GM23338 (cell line): ENCODE results near the gene ACOXL. TPM values are rescaled to one million over a fixed set of nuclear protein-coding genes. Genes with fewer than 3 reads are reported as not detected.

ENCODE experiments used
- ATAC-seq: fragments of 200-7000 bp; cut with Tn5 transposase; 3 replicates; pipeline ENCODE4 v1.9.1; 2020
- DNase-seq: peaks from one replicate; pipeline ENCODE4 v3.0.0-alpha.2; 2015; ENCODE audit warnings: low spot score
- H2AFZ ChIP-seq: fragments of 200-600 bp; sonication (generic); 2 replicates; pipeline ENCODE4 v1.8.0; 2016; ENCODE audit warnings: antibody characterized with exemption, mild to moderate bottlenecking, moderate library complexity
- H3F3A ChIP-seq: fragments of 200-600 bp; sonication (generic); replicated peaks from 2 replicates; pipeline ENCODE4 v1.8.0; 2017; ENCODE audit warnings: antibody characterized with exemption, mixed run types, low read depth
- H3K27ac ChIP-seq: fragments of 200-600 bp; sonication (generic); 2 replicates; pipeline ENCODE4 v1.6.1; 2016; ENCODE audit warnings: low read depth
- H3K27me3 ChIP-seq: fragments of 200-600 bp; sonication (generic); 2 replicates; pipeline ENCODE4 v1.8.0; 2016; ENCODE audit warnings: mild to moderate bottlenecking, mixed run types, moderate library complexity; ENCODE audit not compliant: insufficient read depth
- H3K36me3 ChIP-seq: fragments of 200-600 bp; sonication (generic); 2 replicates; pipeline ENCODE4 v1.8.0; 2016; ENCODE audit warnings: mild to moderate bottlenecking; ENCODE audit not compliant: insufficient read depth
- H3K4me1 ChIP-seq: fragments of 200-600 bp; sonication (generic); 2 replicates; pipeline ENCODE4 v1.8.0; 2016; ENCODE audit warnings: mild to moderate bottlenecking, moderate library complexity; ENCODE audit not compliant: insufficient read depth
- H3K4me2 ChIP-seq: fragments of 200-600 bp; sonication (generic); 2 replicates; pipeline ENCODE4 v1.7.1; 2017; ENCODE audit warnings: mixed run types
- H3K4me3 ChIP-seq: fragments of 200-600 bp; sonication (generic); 2 replicates; pipeline ENCODE4 v1.6.1; 2016; ENCODE audit warnings: mixed run types
- H3K79me2 ChIP-seq: fragments of 200-600 bp; sonication (generic); replicated peaks from 2 replicates; pipeline ENCODE4 v1.8.0; 2017; ENCODE audit warnings: mild to moderate bottlenecking; ENCODE audit not compliant: insufficient read depth
- H3K9me2 ChIP-seq: fragments of 200-600 bp; sonication (generic); 2 replicates; pipeline ENCODE4 v1.8.0; 2017; ENCODE audit not compliant: insufficient read depth
- H4K20me1 ChIP-seq: fragments of 200-600 bp; sonication (generic); replicated peaks from 2 replicates; pipeline ENCODE4 v1.8.0; 2017; ENCODE audit warnings: mild to moderate bottlenecking; ENCODE audit not compliant: insufficient read depth
- H3K27ac Mint-ChIP-seq: 2 replicates; pipeline ENCODE4 v1.8.0; 2020; ENCODE audit warnings: inconsistent platforms, mild to moderate bottlenecking, moderate library complexity, mixed read lengths
- H3K27me3 Mint-ChIP-seq: 3 replicates; pipeline ENCODE4 v1.8.0; 2022; ENCODE audit warnings: low read depth, mild to moderate bottlenecking, moderate library complexity, mixed read lengths, inconsistent platforms; ENCODE audit not compliant: insufficient read depth, poor library complexity
- H3K36me3 Mint-ChIP-seq: 3 replicates; pipeline ENCODE4 v1.8.0; 2021; ENCODE audit warnings: low read depth, mild to moderate bottlenecking, inconsistent platforms, moderate library complexity, mixed read lengths
- H3K4me1 Mint-ChIP-seq: 3 replicates; pipeline ENCODE4 v1.8.0; 2020; ENCODE audit warnings: mild to moderate bottlenecking, inconsistent platforms, mixed read lengths
- H3K4me3 Mint-ChIP-seq: 3 replicates; pipeline ENCODE4 v1.8.0; 2021; ENCODE audit warnings: moderate library complexity, mild to moderate bottlenecking, inconsistent platforms, mixed read lengths
- H3K9me3 Mint-ChIP-seq: 3 replicates; pipeline ENCODE4 v1.8.0; 2020; ENCODE audit warnings: moderate library complexity, mild to moderate bottlenecking, inconsistent platforms, mixed read lengths
- CREB1 ChIP-seq: fragments of 250-450 bp; sonication (Bioruptor Pico); IDR thresholded peaks from 2 replicates; pipeline ENCODE4 v1.5.0; 2020; ENCODE audit warnings: low read depth, mild to moderate bottlenecking, moderate library complexity
- EZH2 ChIP-seq: fragments of 200-600 bp; sonication (generic); IDR thresholded peaks from one replicate; pipeline ENCODE4 v1.8.0; 2017; ENCODE audit warnings: antibody characterized with exemption, mild to moderate bottlenecking, low read depth; ENCODE audit not compliant: unreplicated experiment
- EZH2phosphoT487 ChIP-seq: fragments of 200-600 bp; sonication (generic); IDR thresholded peaks from one replicate; pipeline ENCODE4 v1.8.1; 2018; ENCODE audit warnings: antibody characterized with exemption; ENCODE audit not compliant: unreplicated experiment
- JUNB ChIP-seq: IDR thresholded peaks from one replicate; pipeline ENCODE4 v1.6.1; 2016; ENCODE audit warnings: antibody characterized with exemption; ENCODE audit not compliant: unreplicated experiment
- NANOG ChIP-seq: IDR thresholded peaks from 2 replicates; pipeline ENCODE4 v1.6.1; 2016; ENCODE audit warnings: antibody characterized with exemption, borderline replicate concordance
- POLR2AphosphoS5 ChIP-seq: IDR thresholded peaks from 2 replicates; pipeline ENCODE4 v1.6.1; 2016; ENCODE audit warnings: antibody characterized with exemption, low read depth
- STAT1 ChIP-seq: IDR thresholded peaks from one replicate; pipeline ENCODE4 v1.6.1; 2016; ENCODE audit warnings: antibody characterized with exemption; ENCODE audit not compliant: unreplicated experiment
- ZNF114 ChIP-seq: fragments of 250-450 bp; sonication (Bioruptor Pico); IDR thresholded peaks from 2 replicates; pipeline ENCODE4 v1.5.0; 2020; ENCODE audit warnings: mild to moderate bottlenecking, moderate library complexity
- ZNF331 ChIP-seq: fragments of 250-450 bp; sonication (Bioruptor Pico); IDR thresholded peaks from 2 replicates; pipeline ENCODE4 v1.5.0; 2020; ENCODE audit warnings: low read depth, mild to moderate bottlenecking, moderate library complexity
- polyA plus RNA-seq: library from polyadenylated mRNA; unstranded; fragments of >200 nt; fragmentation: Nextera tagmentation; extraction: Ambion mirVana; gene quantifications from 2 replicates; pipeline ENCODE4 v1.2.1, GENCODE V29; 2016
- total RNA-seq: library from RNA; depleted of rRNA; stranded (reverse); fragments of >200 nt; shearing (Covaris generic); gene quantifications from 2 replicates; pipeline ENCODE4 v1.2.3, GENCODE V29; 2014
- TF ChIP-seq, protein P1 (sequence below), 2 experiments: fragments of 200-600 bp in 1 of 2; sonication (generic) in 1 of 2; conservative IDR thresholded peaks; 2 replicates each; pipeline versions ENCODE4 v1.5.1 to v1.6.1; 2016 to 2017; ENCODE audit warnings: antibody characterized with exemption in 2 of 2, low read depth in 2 of 2, mild to moderate bottlenecking in 2 of 2, moderate library complexity in 1 of 2
- TF ChIP-seq, protein P2 (sequence below): IDR thresholded peaks from 2 replicates; pipeline ENCODE4 v1.6.1; 2016; ENCODE audit warnings: antibody characterized with exemption
- TF ChIP-seq, protein P3 (sequence below): IDR thresholded peaks from one replicate; pipeline ENCODE4 v1.6.1; 2018; ENCODE audit warnings: antibody characterized with exemption; ENCODE audit not compliant: unreplicated experiment

The ACOXL gene
- total and polyA plus RNA-seq, 2 experiments from 2014 or later, result 9.0 to 14.7 TPM

DNA sequence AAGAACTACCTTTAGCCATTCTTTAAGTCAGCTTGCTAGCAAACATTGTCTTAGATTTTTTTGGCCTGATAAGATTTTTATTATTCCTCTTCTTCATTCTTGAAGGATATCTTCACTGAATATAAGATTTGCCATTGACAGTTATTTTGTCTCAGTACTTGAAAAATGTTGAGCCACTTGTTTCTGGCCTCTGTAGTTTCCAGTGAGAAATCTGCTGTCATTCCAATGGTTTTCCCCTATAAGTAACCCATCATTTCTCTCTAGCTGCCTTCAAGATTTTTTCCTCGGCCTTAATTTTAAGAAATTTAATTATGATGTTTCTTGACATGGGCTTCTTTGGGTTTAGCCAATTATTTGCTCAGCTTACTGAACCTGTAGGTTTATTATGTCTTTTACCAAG is 32.6 kb downstream of the ACOXL start:
- ATAC-seq (no peak), DNase-seq (no peak)
- Histone ChIP-seq H3F3A (no peaks in the 10 kb centered on the region), H3K4me3 (no peak overlapping the region), H2AFZ (no peak overlapping the region), H4K20me1 (no peaks in the 10 kb centered on the region), H3K4me2 (no peak overlapping the region), H3K9me2 (peaks cover 6% of the 10 kb centered on the region; the same call in 1 of the 2 replicates), H3K36me3 (no peaks in the 10 kb centered on the region), H3K4me1 (peaks cover 7% of the 10 kb centered on the region), H3K79me2 (peaks cover 16% of the 10 kb centered on the region), H3K27me3 (no peaks in the 10 kb centered on the region), H3K27ac (no peak overlapping the region)
- H3K9me3 Mint-ChIP-seq, result peaks cover 15% of the 10 kb centered on the region
- H3K27ac Mint-ChIP-seq, result no peak overlapping the region
- H3K27me3 Mint-ChIP-seq, result peaks cover 4% of the 10 kb centered on the region
- peaks cover 27% of the 10 kb centered on the region for H3K36me3 Mint-ChIP-seq
- no peak overlapping the region for H3K4me3 Mint-ChIP-seq
- H3K4me1 Mint-ChIP-seq, result peaks cover 18% of the 10 kb centered on the region
- TF ChIP-seq EZH2phosphoT487 (no peak), JUNB (no peak)
- TF ChIP-seq, protein P1, sequence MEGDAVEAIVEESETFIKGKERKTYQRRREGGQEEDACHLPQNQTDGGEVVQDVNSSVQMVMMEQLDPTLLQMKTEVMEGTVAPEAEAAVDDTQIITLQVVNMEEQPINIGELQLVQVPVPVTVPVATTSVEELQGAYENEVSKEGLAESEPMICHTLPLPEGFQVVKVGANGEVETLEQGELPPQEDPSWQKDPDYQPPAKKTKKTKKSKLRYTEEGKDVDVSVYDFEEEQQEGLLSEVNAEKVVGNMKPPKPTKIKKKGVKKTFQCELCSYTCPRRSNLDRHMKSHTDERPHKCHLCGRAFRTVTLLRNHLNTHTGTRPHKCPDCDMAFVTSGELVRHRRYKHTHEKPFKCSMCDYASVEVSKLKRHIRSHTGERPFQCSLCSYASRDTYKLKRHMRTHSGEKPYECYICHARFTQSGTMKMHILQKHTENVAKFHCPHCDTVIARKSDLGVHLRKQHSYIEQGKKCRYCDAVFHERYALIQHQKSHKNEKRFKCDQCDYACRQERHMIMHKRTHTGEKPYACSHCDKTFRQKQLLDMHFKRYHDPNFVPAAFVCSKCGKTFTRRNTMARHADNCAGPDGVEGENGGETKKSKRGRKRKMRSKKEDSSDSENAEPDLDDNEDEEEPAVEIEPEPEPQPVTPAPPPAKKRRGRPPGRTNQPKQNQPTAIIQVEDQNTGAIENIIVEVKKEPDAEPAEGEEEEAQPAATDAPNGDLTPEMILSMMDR (conservative IDR thresholded peaks at IDR 0.05; ENCODE audit: low read depth in 2 of 2), result no peak

DNA sequence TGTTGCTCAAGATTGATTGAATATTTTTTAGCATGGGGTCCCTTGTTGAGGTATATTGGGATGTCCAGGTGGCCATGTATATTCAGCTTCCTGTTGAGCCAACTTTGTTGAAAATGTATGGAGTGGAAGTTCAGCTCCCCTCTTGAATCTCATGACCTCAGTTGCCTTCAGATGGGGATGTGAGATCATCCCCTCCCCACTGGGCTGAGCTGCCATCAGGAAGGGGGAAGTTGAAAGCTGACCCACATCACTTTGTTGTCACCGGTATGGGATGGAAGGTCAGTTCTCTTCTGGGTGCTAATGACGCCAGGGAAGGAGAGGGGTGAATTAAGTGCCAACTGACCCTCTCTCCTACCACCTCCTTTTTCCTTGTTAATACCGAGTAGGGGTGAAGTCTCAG is 33.9 kb downstream of the ACOXL start:
- peaks cover 9% of the 10 kb centered on the region for H3K79me2 ChIP-seq
- peaks cover 22% of the 10 kb centered on the region for H3K36me3 Mint-ChIP-seq
- peaks cover 4% of the 10 kb centered on the region for H3K27me3 Mint-ChIP-seq
- TF ChIP-seq ZNF331 (CRISPR knock-in tag), result no peak
- TF ChIP-seq, protein P1 (conservative IDR thresholded peaks at IDR 0.05; ENCODE audit: low read depth in 2 of 2), result no peak
- TF ChIP-seq EZH2, result no peak
- TF ChIP-seq CREB1, result no peak
- no peak for TF ChIP-seq POLR2AphosphoS5
- TF ChIP-seq NANOG, result no peak
- no peak for TF ChIP-seq EZH2phosphoT487
- TF ChIP-seq, protein P2, sequence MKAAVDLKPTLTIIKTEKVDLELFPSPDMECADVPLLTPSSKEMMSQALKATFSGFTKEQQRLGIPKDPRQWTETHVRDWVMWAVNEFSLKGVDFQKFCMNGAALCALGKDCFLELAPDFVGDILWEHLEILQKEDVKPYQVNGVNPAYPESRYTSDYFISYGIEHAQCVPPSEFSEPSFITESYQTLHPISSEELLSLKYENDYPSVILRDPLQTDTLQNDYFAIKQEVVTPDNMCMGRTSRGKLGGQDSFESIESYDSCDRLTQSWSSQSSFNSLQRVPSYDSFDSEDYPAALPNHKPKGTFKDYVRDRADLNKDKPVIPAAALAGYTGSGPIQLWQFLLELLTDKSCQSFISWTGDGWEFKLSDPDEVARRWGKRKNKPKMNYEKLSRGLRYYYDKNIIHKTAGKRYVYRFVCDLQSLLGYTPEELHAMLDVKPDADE, result no peak
- TF ChIP-seq, protein P3, sequence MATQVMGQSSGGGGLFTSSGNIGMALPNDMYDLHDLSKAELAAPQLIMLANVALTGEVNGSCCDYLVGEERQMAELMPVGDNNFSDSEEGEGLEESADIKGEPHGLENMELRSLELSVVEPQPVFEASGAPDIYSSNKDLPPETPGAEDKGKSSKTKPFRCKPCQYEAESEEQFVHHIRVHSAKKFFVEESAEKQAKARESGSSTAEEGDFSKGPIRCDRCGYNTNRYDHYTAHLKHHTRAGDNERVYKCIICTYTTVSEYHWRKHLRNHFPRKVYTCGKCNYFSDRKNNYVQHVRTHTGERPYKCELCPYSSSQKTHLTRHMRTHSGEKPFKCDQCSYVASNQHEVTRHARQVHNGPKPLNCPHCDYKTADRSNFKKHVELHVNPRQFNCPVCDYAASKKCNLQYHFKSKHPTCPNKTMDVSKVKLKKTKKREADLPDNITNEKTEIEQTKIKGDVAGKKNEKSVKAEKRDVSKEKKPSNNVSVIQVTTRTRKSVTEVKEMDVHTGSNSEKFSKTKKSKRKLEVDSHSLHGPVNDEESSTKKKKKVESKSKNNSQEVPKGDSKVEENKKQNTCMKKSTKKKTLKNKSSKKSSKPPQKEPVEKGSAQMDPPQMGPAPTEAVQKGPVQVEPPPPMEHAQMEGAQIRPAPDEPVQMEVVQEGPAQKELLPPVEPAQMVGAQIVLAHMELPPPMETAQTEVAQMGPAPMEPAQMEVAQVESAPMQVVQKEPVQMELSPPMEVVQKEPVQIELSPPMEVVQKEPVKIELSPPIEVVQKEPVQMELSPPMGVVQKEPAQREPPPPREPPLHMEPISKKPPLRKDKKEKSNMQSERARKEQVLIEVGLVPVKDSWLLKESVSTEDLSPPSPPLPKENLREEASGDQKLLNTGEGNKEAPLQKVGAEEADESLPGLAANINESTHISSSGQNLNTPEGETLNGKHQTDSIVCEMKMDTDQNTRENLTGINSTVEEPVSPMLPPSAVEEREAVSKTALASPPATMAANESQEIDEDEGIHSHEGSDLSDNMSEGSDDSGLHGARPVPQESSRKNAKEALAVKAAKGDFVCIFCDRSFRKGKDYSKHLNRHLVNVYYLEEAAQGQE, result no peak
- TF ChIP-seq ZNF114 (CRISPR knock-in tag), result no peak
- no peak for TF ChIP-seq STAT1

More for the DNA sequence above, 33.9 kb downstream of the ACOXL start:
- peaks cover 32% of the 10 kb centered on the region for H3K4me1 Mint-ChIP-seq
- H3F3A ChIP-seq, result 0 out of 2 replicates have a peak, but pooled peaks cover 9% of the 10 kb centered on the region
- H3K4me2 ChIP-seq, result no peak overlapping the region
- no peaks in the 10 kb centered on the region for H3K27me3 ChIP-seq
- H3K4me1 ChIP-seq, result peaks cover 20% of the 10 kb centered on the region
- no peak overlapping the region for H3K27ac Mint-ChIP-seq
- H3K4me3 ChIP-seq, result no peak overlapping the region
- H2AFZ ChIP-seq, result no peak overlapping the region
- peaks cover 15% of the 10 kb centered on the region for H3K9me3 Mint-ChIP-seq
- DNase-seq (no peak), ATAC-seq (no peak)
- no peak overlapping the region for H3K4me3 Mint-ChIP-seq
- peaks cover 6% of the 10 kb centered on the region; the same call in 1 of the 2 replicates for H3K9me2 ChIP-seq
- H3K27ac ChIP-seq, result no peak overlapping the region
- H4K20me1 ChIP-seq, result no peaks in the 10 kb centered on the region
- H3K36me3 ChIP-seq, result no peaks in the 10 kb centered on the region
